HT1080 (cell line): ENCODE results near the gene GAL3ST1. TPM values are rescaled to one million over a fixed set of nuclear protein-coding genes. Genes with fewer than 3 reads are reported as not detected.
"Not testable (repeated sequence)": the region's sequence is repeated elsewhere in the genome, so short reads cannot be mapped to it uniquely, and the experiment has no call there.

Experiments
- DNase-seq: peaks from one replicate; pipeline ENCODE4 v3.0.0-alpha.2; 2015; ENCODE audit warnings: low read depth
- total RNA-seq: library from RNA; depleted of rRNA; stranded (reverse); fragments of >200 nt; shearing (Covaris generic); gene quantifications from 2 replicates; pipeline ENCODE4 v1.2.3, GENCODE V29; 2014

GAL3ST1 gene
- total RNA-seq, 1 experiment from 2014 or later: not detected

- no peak for DNase-seq
Observed at GRCh38 chr22:30564761-30565119, 9.7 kb downstream of the GAL3ST1 start.

- DNase-seq: no peak
Observed at GRCh38 chr22:30564045-30564760, 10.3 kb downstream of the GAL3ST1 start.

DNA sequence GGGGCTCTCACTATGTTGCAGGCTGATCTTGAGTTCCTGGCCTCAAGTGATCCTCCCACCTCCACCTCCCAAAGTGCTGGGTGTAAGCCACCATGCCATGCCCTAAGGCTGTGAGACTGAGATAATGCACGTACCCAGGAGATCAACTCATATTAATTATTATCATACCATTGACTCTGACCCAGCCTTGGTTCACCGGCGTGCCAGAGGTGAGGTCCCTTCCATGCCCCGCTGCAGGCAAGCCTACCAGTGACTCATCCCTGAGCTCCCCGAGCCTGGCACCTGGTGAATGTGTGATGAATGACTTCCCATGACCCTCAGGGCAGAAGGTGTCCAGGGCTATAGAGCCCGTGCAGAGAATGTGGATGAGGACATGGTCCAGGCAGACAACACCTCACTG is 12.1 kb downstream of the GAL3ST1 start:
- DNase-seq: no peak

- DNase-seq: peak; percentile 40
Observed at GRCh38 chr22:30561402-30562189, 12.9 kb downstream of the GAL3ST1 start.

GRCh38 chr22:30560643-30561202 is 13.7 kb downstream of the GAL3ST1 start:
- DNase-seq: not testable (repeated sequence)

DNA sequence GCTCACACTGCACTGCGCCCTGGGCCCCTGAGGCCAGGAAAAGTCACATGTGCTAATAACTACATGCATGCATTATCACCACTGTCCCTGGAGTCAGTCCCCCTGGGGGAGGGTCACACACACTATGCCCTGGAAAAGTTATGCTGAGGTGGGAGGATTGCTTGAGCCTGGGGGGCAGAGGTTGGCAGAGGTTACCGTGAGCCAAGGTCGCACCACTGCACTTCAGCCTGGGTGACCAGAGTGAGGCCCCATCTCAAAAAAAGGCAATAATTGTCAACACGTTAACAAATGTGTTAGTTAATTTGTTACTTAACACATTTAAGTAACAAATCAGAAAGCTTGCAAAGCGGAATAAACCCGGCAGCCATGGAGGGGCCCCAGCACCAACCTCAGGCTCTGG is 14.6 kb downstream of the GAL3ST1 start:
- DNase-seq: no peak

DNA sequence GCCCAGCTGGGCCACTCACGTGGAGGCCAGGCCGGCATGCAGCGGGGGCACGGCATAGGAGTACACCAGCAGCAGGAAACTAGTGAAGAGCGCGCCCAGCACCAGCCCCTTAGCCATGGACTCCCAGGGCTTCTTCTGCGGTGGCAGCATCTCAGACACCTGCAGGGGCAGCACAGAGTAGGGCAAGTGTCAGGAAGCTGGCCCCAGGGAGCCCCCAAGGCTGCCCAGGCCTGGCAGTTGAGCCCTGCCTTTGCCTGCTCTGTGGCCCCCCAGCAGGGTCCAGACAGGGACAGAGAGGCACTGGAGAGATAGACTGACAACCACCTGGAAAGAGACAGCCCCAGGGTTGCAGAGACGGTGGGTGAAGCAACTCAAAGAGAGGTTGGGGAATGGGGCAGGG is 17.2 kb downstream of the GAL3ST1 start:
- no peak for DNase-seq

DNA sequence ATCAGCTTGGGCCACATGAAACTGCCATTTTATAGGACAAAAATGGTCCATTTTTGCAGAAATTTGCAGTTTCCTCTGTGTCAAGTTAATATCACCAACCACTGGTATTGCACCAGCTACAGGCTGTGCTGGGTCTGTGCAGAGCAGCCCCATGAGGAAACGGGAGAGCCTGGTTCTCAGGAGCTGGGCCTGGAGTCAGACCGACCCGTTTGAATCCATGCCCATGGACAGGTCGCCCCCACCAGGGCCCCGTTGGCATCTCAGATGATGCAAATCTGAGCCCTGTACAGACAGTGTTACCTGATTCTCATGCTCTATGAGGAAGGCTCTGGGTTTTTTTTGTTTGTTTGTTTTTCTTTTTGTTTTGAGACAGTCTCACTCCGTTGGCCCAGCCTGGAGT is 18.1 kb downstream of the GAL3ST1 start:
- DNase-seq: no peak

DNA sequence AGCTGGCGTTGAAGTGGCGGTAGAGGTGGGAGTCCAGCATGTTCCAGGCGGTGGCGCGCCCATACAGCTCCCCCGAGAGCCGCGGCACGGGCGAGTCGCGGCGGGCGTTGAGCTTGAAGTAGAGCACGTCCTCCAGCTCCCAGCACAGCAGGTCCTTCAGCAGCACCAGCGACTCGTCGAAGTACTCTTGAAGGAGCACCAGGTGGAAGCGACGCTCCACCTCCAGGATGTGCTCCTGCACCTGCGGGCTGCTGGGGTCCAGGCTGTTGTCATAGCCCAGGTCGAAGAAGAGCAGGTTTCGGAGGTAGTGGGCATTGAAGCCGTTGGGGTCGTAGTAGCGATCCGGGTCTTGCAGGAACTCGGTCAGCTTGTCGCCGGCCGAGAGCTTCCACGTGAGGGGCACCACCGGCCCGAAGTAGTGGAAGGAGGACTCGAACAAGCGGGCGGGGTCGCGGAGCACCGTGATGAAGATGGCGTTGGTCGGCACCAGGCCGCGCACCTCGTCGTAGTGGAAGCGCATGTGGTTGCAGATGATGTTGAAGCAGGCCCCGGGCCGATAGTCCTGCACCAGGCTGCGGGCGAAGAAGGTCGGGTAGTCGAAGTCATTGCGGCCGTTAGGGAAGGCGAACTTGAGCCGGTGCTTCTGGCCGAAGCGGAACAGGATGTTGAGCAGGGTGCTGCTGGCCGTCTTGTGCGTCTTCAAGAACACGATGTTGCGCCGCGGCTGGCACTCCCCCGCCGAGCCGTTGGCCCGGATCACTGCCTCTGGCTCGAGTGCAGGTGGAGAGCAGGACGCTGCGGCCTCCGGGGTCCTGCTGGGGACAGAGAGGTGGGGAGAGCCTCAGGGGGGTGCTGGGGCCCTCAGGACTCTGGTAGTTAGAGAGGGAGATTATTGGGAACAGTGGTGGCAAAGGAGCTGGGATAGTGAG is 18.9 kb downstream of the GAL3ST1 start:
- no peak for DNase-seq

DNA sequence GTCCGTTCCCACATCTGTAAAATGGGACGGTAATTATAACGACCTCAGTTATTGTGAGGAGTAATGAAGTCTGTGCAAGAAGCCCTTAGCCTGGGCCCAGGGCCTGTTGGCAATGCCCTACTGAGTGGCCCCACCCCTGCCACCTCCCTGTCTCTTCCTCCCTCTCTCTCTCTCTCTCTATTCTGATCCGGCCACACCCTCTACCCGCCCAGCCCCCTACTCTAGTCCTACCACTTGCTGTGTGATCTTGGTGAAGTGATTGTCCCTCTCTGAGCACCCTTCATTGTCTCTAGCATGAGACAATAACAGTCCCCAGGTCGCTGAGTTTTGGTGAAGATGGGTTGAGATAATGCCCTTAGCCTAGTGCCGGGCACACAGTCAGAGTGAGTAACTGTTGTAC is 20.5 kb downstream of the GAL3ST1 start:
- no peak for DNase-seq

- DNase-seq: no peak
Observed at GRCh38 chr22:30552719-30553118, 21.7 kb downstream of the GAL3ST1 start.

- DNase-seq: not testable (repeated sequence)
Observed at GRCh38 chr22:30551813-30552212, 22.7 kb downstream of the GAL3ST1 start.

DNA sequence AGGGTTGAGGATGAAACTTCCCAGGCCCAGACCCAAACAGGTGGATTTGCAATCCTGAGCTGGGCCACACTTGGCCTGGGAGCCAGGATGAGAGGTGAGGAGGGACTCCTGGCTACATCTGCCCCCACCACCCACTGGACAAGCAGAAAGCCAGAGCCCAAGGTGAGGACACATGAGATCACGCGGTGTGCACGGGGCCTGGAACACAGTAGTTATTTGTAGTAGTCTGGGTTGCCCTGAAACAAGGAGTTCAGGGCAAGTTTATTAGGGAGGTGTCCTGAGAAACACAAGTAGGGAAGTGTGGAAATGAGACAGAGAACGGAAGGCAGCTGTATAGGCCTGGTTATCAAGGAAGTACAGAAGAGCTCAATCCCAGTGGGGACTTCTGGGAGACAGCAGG is 27.3 kb downstream of the GAL3ST1 start:
- DNase-seq: no peak

- no peak for DNase-seq
Observed at GRCh38 chr22:30546616-30547015, 27.8 kb downstream of the GAL3ST1 start, which contains the start of gene SEC14L6. SEC14L6 (minus strand) TSS chr22:30546741; CDS start chr22:30546682, 59 bp downstream.

DNA sequence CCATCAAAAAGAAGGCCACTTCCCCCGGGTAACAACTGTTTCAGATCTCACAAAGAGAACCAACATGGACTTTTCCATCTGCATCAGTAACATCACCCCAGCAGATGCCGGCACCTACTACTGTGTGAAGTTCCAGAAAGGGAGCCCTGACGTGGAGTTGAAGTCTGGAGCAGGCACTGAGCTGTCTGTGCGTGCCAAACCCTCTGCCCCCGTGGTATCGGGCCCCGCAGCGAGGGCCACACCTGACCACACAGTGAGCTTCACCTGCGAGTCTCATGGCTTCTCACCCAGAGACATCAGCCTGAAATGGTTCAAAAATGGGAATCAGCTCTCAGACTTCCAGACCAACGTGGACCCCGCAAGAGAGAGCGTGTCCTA is 31.7 kb downstream of the GAL3ST1 start:
- DNase-seq: no peak

DNA sequence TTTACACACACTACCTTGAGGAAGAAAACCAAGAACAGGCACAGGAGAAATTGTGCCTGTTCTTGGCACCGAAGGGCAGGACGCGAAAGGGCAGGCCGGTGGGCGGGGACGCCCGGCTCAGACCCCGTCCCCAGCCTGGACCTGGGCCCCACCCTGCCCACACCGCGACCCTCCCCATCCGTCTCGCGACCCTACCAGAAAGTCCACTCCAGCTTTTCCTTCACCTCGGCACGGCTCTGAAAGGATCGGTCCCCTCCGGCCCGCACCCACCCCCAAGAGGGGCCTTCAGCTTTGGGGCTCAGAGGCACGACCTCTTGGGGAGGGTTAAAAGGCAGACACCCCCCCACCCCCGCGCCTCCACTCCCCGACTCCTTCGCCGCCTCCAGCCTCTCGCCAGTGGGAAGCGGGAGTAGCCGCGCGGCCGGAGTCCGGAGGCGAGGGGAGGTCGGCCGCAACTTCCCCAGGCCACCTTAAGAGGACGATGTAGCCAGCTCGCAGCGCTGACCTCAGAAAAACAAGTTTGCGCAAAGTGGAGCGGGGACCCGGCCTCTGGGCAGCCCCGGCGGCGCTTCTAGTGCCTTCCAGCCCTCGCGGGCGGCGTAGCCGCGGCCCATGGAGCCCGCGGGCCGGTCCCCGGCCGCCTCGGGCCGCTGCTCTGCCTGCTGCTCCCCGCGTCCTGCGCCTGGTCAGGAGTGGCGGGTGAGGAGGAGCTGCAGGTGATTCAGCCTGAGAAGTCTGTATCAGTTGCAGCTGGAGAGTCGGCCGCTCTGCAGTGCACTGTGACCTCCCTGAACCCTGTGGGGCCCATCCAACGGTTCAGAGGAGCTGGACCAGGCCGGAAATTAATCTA is 32.3 kb downstream of the GAL3ST1 start:
- DNase-seq: no peak

- not testable (repeated sequence) for DNase-seq
Observed at GRCh38 chr22:30541511-30541910, 33.0 kb downstream of the GAL3ST1 start.

GRCh38 chr22:30539368-30539767 is 35.1 kb downstream of the GAL3ST1 start:
- DNase-seq: no peak

DNA sequence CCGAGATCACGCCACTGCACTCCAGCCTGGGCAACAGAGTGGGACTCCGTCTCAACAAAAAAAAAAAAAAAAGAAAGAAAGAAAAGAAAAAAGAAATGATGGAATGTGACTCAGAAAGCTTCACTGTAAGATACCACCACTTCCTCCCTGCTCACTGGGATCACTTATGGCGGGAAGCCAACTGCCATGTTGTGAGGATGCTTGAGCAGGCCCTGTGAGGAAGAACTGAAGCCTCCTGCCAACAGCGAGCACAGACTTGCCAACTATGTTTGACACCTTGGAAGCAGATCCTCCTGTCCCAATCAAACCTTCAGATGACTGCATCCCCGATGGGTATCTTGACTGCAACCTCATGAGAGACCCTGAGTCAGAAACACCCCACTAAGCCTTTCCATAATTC is 36.2 kb downstream of the GAL3ST1 start:
- peak; percentile 60 for DNase-seq

- no peak for DNase-seq
Observed at GRCh38 chr22:30537083-30537731, 37.3 kb downstream of the GAL3ST1 start.
